ENCODE results near the gene RAB8A. TPM values are rescaled to one million over a fixed set of nuclear protein-coding genes. Genes with fewer than 3 reads are reported as not detected.

The RAB8A gene
- total RNA-seq, 2 donors from 2014 or later, result 40.5 to 41.5 TPM

GRCh38 chr19:16104722-16105121 is 7.0 kb upstream of the RAB8A start:
- ATAC-seq (ENCODE audit: insufficient number of reproducible peaks, low FRiP score, low read depth) (no peak), DNase-seq (ENCODE audit: low spot score) (no peak)
- Histone ChIP-seq H3K36me3 (peaks cover 39% of the 10 kb centered on the region), H3K27ac (peak overlapping the region; percentile 19 to 53), H3K27me3 (replicated peaks; ENCODE audit: insufficient read depth) (no peaks in the 10 kb centered on the region), H3K4me3 (no peak overlapping the region), H3K9me3 (no peaks in the 10 kb centered on the region), H3K4me1 (ENCODE audit: control insufficient read depth in 1 of 2, low read depth in 2 of 2) (peaks cover 4 to 5% of the 10 kb centered on the region in 2 donors)
- TF ChIP-seq, protein P1, sequence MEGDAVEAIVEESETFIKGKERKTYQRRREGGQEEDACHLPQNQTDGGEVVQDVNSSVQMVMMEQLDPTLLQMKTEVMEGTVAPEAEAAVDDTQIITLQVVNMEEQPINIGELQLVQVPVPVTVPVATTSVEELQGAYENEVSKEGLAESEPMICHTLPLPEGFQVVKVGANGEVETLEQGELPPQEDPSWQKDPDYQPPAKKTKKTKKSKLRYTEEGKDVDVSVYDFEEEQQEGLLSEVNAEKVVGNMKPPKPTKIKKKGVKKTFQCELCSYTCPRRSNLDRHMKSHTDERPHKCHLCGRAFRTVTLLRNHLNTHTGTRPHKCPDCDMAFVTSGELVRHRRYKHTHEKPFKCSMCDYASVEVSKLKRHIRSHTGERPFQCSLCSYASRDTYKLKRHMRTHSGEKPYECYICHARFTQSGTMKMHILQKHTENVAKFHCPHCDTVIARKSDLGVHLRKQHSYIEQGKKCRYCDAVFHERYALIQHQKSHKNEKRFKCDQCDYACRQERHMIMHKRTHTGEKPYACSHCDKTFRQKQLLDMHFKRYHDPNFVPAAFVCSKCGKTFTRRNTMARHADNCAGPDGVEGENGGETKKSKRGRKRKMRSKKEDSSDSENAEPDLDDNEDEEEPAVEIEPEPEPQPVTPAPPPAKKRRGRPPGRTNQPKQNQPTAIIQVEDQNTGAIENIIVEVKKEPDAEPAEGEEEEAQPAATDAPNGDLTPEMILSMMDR (IDR thresholded peaks at IDR 0.05), result no peak

- no peaks in the 10 kb centered on the region for H3K9me3 ChIP-seq
- DNase-seq (ENCODE audit: low spot score) (no peak), ATAC-seq (ENCODE audit: insufficient number of reproducible peaks, low FRiP score, low read depth) (no peak)
- H3K4me3 ChIP-seq, result no peak overlapping the region
- TF ChIP-seq, protein P1 (IDR thresholded peaks at IDR 0.05), result no peak
- H3K27me3 ChIP-seq (replicated peaks; ENCODE audit: insufficient read depth), result no peaks in the 10 kb centered on the region
- peaks cover 26% of the 10 kb centered on the region for H3K36me3 ChIP-seq
- H3K4me1 ChIP-seq (ENCODE audit: control insufficient read depth in 1 of 2, low read depth in 2 of 2), result peaks cover 5 to 8% of the 10 kb centered on the region in 2 donors
- H3K27ac ChIP-seq, result peak overlapping the region in 1 of 2 donors; percentile 22
Measured at GRCh38 chr19:16106121-16106520, 5.6 kb upstream of the RAB8A start.

DNA sequence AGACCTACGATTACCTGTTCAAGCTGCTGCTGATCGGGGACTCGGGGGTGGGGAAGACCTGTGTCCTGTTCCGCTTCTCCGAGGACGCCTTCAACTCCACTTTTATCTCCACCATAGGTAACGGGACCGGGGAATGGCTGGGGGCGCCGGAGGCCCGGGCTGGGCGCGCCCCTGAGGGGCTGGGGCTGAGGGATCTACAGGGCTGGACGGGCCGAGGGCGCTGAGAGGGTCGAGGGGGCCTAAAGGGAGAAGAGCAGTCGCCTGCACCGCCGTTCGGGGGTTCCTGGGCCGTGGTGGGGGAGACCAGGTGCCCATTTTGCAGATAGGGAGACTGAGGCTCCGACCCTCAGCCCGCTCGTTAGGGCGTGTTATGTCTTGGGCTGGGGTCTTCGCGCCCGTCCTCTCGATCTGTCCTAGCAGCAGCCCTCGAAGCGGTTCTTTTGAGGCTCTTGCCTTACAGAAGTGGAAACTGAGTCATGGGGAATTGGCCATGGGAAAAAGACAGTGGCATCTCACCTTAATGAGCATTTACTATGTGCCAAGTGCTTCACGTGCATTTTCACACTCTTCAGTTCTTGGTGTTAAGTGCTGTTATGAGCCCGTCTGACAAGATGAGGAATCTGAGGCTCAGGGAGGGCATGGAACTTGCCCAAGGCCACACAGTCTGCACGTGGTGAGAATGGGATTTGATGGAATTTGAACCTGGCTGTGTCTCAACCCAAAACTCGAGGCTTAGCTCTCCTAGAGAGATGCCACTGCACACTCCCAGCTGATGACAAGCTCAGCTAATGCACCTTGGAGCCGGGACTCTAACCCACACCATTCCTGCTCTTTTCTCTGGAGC is 442 bp downstream of the RAB8A start:
- no peaks in the 10 kb centered on the region for H3K27me3 ChIP-seq (replicated peaks; ENCODE audit: insufficient read depth)
- H3K4me3 ChIP-seq, result peak overlapping the region; percentile 87
- peaks cover 14 to 36% of the 10 kb centered on the region in 2 donors for H3K4me1 ChIP-seq (ENCODE audit: control insufficient read depth in 1 of 2, low read depth in 2 of 2)
- DNase-seq (ENCODE audit: low spot score), result no peak
- no peaks in the 10 kb centered on the region for H3K36me3 ChIP-seq
- no peaks in the 10 kb centered on the region for H3K9me3 ChIP-seq
- H3K27ac ChIP-seq, result peak overlapping the region; percentile 76 to 95
- no peak for ATAC-seq (ENCODE audit: insufficient number of reproducible peaks, low FRiP score, low read depth)
- TF ChIP-seq, protein P1 (IDR thresholded peaks at IDR 0.05), result no peak

DNA sequence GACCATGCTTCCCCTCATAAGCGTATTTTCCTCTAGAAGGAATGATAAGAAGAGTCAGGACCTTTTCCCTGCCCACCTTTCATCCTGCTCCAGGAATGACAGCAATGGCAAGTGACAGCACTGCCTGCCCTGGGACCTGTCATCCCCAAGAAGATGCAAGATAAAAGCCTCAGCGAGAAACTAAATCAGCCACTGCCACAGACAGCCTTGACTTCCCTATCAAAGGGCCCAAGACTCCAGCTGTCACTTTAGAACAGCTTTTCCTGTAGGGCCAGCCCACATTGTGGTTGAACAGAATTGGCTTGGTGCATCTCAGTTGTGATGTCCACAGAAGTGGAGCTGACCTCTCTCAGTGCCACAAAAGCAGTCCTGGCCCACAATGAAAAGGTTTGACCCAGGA is 1.1 kb downstream of the RAB8A start:
- no peak for DNase-seq (ENCODE audit: low spot score)
- H3K4me1 ChIP-seq (ENCODE audit: control insufficient read depth in 1 of 2, low read depth in 2 of 2), result peaks cover 14 to 36% of the 10 kb centered on the region in 2 donors
- no peaks in the 10 kb centered on the region for H3K27me3 ChIP-seq (replicated peaks; ENCODE audit: insufficient read depth)
- no peak for ATAC-seq (ENCODE audit: insufficient number of reproducible peaks, low FRiP score, low read depth)
- TF ChIP-seq, protein P1 (IDR thresholded peaks at IDR 0.05), result no peak
- H3K4me3 ChIP-seq, result peak overlapping the region; percentile 87
- H3K36me3 ChIP-seq, result peaks cover 2% of the 10 kb centered on the region
- no peak overlapping the region for H3K27ac ChIP-seq
- H3K9me3 ChIP-seq, result no peaks in the 10 kb centered on the region

- no peak for ATAC-seq (ENCODE audit: insufficient number of reproducible peaks, low FRiP score, low read depth)
- Histone ChIP-seq H3K27me3 (replicated peaks; ENCODE audit: insufficient read depth) (no peaks in the 10 kb centered on the region), H3K27ac (no peak overlapping the region), H3K9me3 (no peaks in the 10 kb centered on the region), H3K4me1 (ENCODE audit: control insufficient read depth in 1 of 2, low read depth in 2 of 2) (peaks cover 14 to 36% of the 10 kb centered on the region in 2 donors), H3K36me3 (peaks cover 10% of the 10 kb centered on the region), H3K4me3 (no peak overlapping the region)
- TF ChIP-seq, protein P1 (IDR thresholded peaks at IDR 0.05), result no peak
- no peak for DNase-seq (ENCODE audit: low spot score)
Measured at GRCh38 chr19:16113727-16114126, 2.0 kb downstream of the RAB8A start.

Measured in thoracic aorta (tissue), 2 donors.